Cardiac muscle cell (in vitro differentiated cells and primary cell): ENCODE data around the gene PNN. TPM values are rescaled to one million over a fixed set of nuclear protein-coding genes. Genes with fewer than 3 reads are reported as not detected.
"Not testable (repeated sequence)": the region's sequence is repeated elsewhere in the genome, so short reads cannot be mapped to it uniquely, and the experiment has no call there.

Source experiments
- DNase-seq, 2 donors: peaks; one replicate each; pipeline versions ENCODE4 v3.0.0 to v3.0.0-alpha.2; 2010 to 2017; ENCODE audit warnings: low read depth in 1 of 2, low spot score in 1 of 2
- H3K27ac ChIP-seq: fragments of 200-600 bp; sonication (generic); 2 replicates; pipeline ENCODE4 v1.5.1; 2016
- H3K27me3 ChIP-seq: fragments of 200-600 bp; sonication (generic); 2 replicates; pipeline ENCODE4 v1.6.0; 2016; ENCODE audit warnings: control low read depth
- H3K36me3 ChIP-seq: fragments of 200-600 bp; sonication (generic); 2 replicates; pipeline ENCODE4 v1.5.1; 2016; ENCODE audit warnings: control low read depth
- H3K4me1 ChIP-seq: fragments of 200-600 bp; sonication (generic); 2 replicates; pipeline ENCODE4 v1.8.1; 2017; ENCODE audit warnings: low read depth, mild to moderate bottlenecking, mixed run types
- H3K4me3 ChIP-seq: fragments of 200-600 bp; sonication (generic); 2 replicates; pipeline ENCODE4 v1.5.1; 2016; ENCODE audit warnings: mild to moderate bottlenecking
- H3K9me3 ChIP-seq: fragments of 200-600 bp; sonication (generic); 2 replicates; pipeline ENCODE4 v1.5.1; 2017; ENCODE audit warnings: low read depth, mild to moderate bottlenecking, control low read depth
- CTCF ChIP-seq: IDR thresholded peaks from 2 replicates; pipeline ENCODE4 v1.5.1; 2012; ENCODE audit warnings: low read depth, mild to moderate bottlenecking, low read length
- polyA plus RNA-seq: library from polyadenylated mRNA; unstranded; fragments of >200 nt; fragmentation: Nextera tagmentation; extraction: Ambion mirVana; gene quantifications from 2 replicates; pipeline ENCODE4 v1.2.1, GENCODE V29; 2016
- total RNA-seq: library from RNA; depleted of rRNA; stranded (reverse); fragments of >200 nt; gene quantifications from 2 replicates; pipeline ENCODE4 v1.2.3, GENCODE V29; 2016

PNN gene
- total and polyA plus RNA-seq, 2 experiments from 2014 or later = 67.0 to 115 TPM

- no peaks in the 10 kb centered on the region for H3K27me3 ChIP-seq
- TF ChIP-seq CTCF = no peak
- peaks cover 7% of the 10 kb centered on the region for H3K4me1 ChIP-seq
- no peak overlapping the region for H3K27ac ChIP-seq
- peaks cover 77% of the 10 kb centered on the region for H3K36me3 ChIP-seq
- no peak overlapping the region for H3K4me3 ChIP-seq
- H3K9me3 ChIP-seq = no peaks in the 10 kb centered on the region
- no peak for DNase-seq
Measured at GRCh38 chr14:39179042-39179441, 4.0 kb downstream of the PNN start.

GRCh38 chr14:39180553-39180952, 5.5 kb downstream of the PNN start:
- no peaks in the 10 kb centered on the region for H3K27me3 ChIP-seq
- no peak overlapping the region for H3K4me3 ChIP-seq
- DNase-seq = no peak
- H3K36me3 ChIP-seq = peaks cover 77% of the 10 kb centered on the region
- H3K4me1 ChIP-seq = peaks cover 7% of the 10 kb centered on the region
- H3K27ac ChIP-seq = no peak overlapping the region
- TF ChIP-seq CTCF = no peak
- H3K9me3 ChIP-seq = no peaks in the 10 kb centered on the region

GRCh38 chr14:39181026-39181692, 6.1 kb downstream of the PNN start:
- H3K9me3 ChIP-seq = no peaks in the 10 kb centered on the region
- no peak overlapping the region for H3K4me3 ChIP-seq
- no peak overlapping the region for H3K27ac ChIP-seq
- peaks cover 77% of the 10 kb centered on the region for H3K36me3 ChIP-seq
- DNase-seq = no peak
- TF ChIP-seq CTCF = no peak
- no peaks in the 10 kb centered on the region for H3K27me3 ChIP-seq
- peaks cover 6% of the 10 kb centered on the region for H3K4me1 ChIP-seq

- no peak overlapping the region for H3K4me3 ChIP-seq
- DNase-seq = no peak
- no peaks in the 10 kb centered on the region for H3K9me3 ChIP-seq
- no peak for TF ChIP-seq CTCF
- H3K27me3 ChIP-seq = no peaks in the 10 kb centered on the region
- peaks cover 1% of the 10 kb centered on the region for H3K4me1 ChIP-seq
- peaks cover 71% of the 10 kb centered on the region for H3K36me3 ChIP-seq
- peak overlapping the region; percentile 45 for H3K27ac ChIP-seq
Measured at GRCh38 chr14:39181693-39182047, 6.6 kb downstream of the PNN start.

GRCh38 chr14:39182770-39183684, 8.0 kb downstream of the PNN start:
- Histone ChIP-seq H3K27ac (peak overlapping the region; percentile 45), H3K9me3 (no peaks in the 10 kb centered on the region), H3K27me3 (no peaks in the 10 kb centered on the region), H3K4me1 (no peaks in the 10 kb centered on the region), H3K4me3 (no peak overlapping the region), H3K36me3 (peaks cover 58% of the 10 kb centered on the region)
- TF ChIP-seq CTCF = no peak
- DNase-seq = no peak

GRCh38 chr14:39183685-39184003, 8.6 kb downstream of the PNN start:
- not testable (repeated sequence) for H3K9me3 ChIP-seq, H3K27ac ChIP-seq, H3K27me3 ChIP-seq, H3K4me3 ChIP-seq, DNase-seq, H3K4me1 ChIP-seq
- peaks cover 53% of the 10 kb centered on the region for H3K36me3 ChIP-seq
